RWPE1 (cell line): Measurements from ENCODE around the gene GPR39.

ENCODE experiments used
- CTCF ChIA-PET: fragments of 350-600 bp; sonication (Branson Sonifier 250); formaldehyde crosslinking; extraction: SDS; loops from one replicate; lab custom pipeline; 2021; lab: Yijun Ruan, JAX
- POLR2A ChIA-PET: fragments of 400-600 bp; formaldehyde crosslinking; extraction: SDS; loops from one replicate; lab custom pipeline; 2020; ENCODE audit warnings: antibody characterized with exemption; ENCODE audit not compliant: low non-redundant PET; lab: Yijun Ruan, JAX
- DNase-seq: peaks from one replicate; pipeline ENCODE4 v3.0.0; 2012; ENCODE audit warnings: low spot score
- H3K27ac ChIP-seq: fragments of 450-650 bp; 2 replicates; pipeline ENCODE4 v1.5.1; 2017
- CTCF ChIP-seq: fragments of 450-650 bp; conservative IDR thresholded peaks from 2 replicates; pipeline ENCODE4 v1.5.1; 2017; ENCODE audit warnings: low read depth, mild to moderate bottlenecking

The GPR39 gene

DNA sequence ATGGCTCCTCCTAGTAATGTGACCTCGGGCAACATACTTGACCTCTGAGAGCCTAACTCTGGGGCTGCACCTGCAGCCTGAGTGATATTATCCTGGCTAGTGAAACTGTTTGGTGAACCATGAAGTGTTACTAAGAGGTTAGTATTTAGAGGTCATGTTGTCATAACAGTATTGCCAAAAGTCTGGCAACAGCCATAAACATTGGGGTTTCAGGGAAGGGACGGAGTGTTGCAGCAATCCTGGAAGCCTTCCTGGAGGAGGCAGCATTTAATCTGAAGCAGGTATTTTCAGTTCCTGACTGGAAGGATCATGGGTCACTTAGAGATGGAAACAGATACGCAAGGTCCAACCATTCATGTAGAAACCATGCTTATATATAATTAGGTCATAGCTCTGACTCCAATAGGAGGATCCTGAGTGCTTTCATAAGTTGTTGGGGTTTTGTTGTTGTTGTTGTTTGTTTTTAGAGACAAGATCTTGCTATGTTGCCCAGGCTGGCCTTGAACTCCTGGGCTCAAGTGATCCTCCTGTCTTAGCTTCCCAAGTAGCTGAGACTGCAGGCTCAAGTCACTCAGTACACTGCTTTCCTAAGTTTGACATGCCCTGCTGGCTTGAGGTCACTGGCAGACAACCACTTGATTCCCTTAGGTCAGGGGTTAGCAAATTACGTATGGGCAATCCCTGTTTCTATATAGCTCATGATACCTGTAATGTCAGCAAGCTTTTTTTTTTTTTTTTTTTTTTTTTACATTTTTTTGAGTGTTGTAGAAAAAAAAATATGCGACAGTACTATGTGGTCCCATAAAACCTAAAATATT lies 21.5 kb downstream of the GPR39 start:
- peak; percentile 20 for DNase-seq
- peak overlapping the region; percentile 59; the same call in 1 of the 2 replicates for H3K27ac ChIP-seq
- TF ChIP-seq CTCF = no peak
- CTCF ChIA-PET = interaction anchor here (0.6 to 1.3 kb wide), 4 partner anchors 10 to 1123 kb away, joined by 3 read pairs; no protein-coding TSS in a partner anchor
- POLR2A ChIA-PET = interaction anchor here (0.6 kb wide), 1 partner anchor 59 kb away, joined by 5 read pairs; no protein-coding TSS in a partner anchor

- peak overlapping the region; percentile 59; the same call in 1 of the 2 replicates for H3K27ac ChIP-seq
- ChIA-PET POLR2A (no interaction called here), CTCF (interaction anchor here (0.8 kb wide), 1 partner anchor 1122 kb away, joined by 3 read pairs; no protein-coding TSS in a partner anchor)
- peak; percentile 94 for DNase-seq
- TF ChIP-seq CTCF = no peak
These were observed 22.1 kb downstream of the GPR39 start for GRCh38 chr2:132438691-132439090.

DNA sequence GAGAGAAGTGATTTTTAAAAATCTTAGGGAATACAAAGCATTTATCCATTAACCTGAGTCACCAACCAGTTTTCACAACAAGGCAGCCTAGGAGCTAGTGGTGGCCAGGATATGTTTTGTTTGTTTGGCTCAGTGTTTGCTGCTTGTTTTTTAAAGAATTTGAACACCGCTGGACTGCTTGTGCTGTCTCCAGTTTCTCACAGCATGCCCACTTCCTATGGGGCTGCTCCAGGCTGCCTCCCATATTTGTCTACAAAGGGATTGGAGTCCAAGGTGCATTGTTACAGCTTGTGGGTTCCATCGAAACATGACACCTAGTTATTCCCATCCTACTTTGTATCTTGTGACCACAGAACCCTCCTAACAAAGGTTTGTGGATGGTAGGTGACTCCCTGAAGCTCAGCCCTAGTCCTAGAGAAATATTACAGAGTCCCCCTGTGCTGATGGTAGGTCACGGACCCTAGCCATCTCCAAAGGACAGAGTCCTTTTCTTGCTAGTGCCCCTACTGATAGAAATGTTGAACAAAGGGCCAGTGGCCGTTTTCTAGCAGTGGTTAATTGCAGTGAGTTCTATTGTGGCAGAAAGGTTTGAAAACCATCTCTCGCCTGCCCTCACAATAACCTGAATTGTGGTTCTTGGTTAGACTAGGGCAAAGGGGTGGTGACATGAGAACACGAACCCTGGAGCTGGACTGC lies 23.2 kb downstream of the GPR39 start:
- ChIA-PET POLR2A (no interaction called here), CTCF (interaction anchor here (0.7 kb wide), 1 partner anchor 24 kb away, joined by 3 read pairs; the partner anchor contains the start of gene GPR39)
- TF ChIP-seq CTCF = no peak
- DNase-seq = peak; percentile 30
- no peak overlapping the region for H3K27ac ChIP-seq

DNA sequence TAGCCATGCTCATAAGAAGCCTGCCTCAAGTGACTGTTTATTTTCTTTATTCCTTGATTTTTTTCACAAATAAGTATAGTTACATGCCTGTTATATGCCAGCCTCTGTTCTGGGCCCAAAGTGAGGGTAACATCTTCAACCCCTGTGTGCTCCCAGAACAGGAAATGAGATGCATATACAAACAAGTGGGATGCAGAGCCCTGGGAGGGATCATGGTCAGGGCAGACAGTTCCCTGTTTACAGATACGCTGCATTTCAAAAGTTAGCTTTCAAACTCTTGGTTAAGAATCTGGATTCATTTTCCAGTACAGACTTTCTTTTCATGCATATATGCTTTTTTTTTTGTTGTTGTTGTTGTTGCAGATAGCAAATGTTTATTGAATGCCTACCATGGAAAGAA lies 24.4 kb downstream of the GPR39 start:
- no peak overlapping the region for H3K27ac ChIP-seq
- POLR2A ChIA-PET = no interaction called here
- CTCF ChIA-PET = no interaction called here

GRCh38 chr2:132442278-132442677 lies 25.7 kb downstream of the GPR39 start:
- DNase-seq = no peak
- no peak for TF ChIP-seq CTCF
- CTCF ChIA-PET = no interaction called here
- no peak overlapping the region for H3K27ac ChIP-seq
- POLR2A ChIA-PET = no interaction called here

More for the DNA sequence above, 24.4 kb downstream of the GPR39 start:
- DNase-seq = no peak
- no peak for TF ChIP-seq CTCF

DNA sequence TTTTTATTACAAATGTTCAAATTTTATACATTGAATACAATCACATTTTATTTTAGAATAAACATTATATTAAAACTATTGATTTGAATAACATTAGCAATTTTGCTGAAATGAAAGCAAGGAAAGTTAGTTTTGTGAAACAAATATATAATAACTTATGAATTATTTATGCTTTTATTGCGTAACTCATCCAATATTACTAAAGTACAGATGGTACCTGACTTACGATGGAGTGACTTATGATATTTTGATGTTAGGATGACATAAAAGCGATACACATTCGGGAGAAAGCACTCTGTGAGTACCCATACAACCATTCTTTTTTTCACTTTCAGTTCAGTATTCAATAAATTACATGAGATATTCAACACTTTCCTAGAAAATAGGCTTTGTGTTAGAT lies 26.5 kb downstream of the GPR39 start:
- no peak overlapping the region for H3K27ac ChIP-seq
- no peak for DNase-seq
- CTCF ChIA-PET = no interaction called here
- POLR2A ChIA-PET = no interaction called here
- TF ChIP-seq CTCF = no peak
